Left hindlimb (tissue), 1 donor: ENCODE results near the gene TNRC6A.
"Not testable (repeated sequence)": the region's sequence is repeated elsewhere in the genome, so short reads cannot be mapped to it uniquely, and the experiment has no call there.

Experiments
- DNase-seq: peaks from one replicate; pipeline ENCODE4 v3.0.0-alpha.2; 2018

Gene TNRC6A

DNA sequence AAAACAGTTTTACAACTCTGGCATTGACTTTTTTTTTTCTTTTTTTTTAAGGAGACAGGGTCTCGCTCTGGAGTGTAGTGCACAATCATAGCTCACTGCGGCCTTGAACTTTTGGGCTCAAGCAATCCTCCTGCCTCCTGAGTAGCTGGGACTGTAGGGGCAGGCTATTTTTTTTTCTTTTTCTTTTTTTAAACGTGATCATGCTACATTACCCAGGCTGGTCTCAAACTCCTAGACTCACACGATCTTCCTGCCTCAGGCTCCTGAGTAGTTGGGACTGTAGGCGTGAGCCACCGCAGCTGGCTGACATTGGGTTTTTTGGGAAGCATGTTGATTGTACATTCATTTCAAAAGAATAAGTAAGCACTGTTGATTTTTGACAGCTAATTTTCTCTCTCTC lies 32.1 kb downstream of the TNRC6A start:
- DNase-seq: no peak

DNA sequence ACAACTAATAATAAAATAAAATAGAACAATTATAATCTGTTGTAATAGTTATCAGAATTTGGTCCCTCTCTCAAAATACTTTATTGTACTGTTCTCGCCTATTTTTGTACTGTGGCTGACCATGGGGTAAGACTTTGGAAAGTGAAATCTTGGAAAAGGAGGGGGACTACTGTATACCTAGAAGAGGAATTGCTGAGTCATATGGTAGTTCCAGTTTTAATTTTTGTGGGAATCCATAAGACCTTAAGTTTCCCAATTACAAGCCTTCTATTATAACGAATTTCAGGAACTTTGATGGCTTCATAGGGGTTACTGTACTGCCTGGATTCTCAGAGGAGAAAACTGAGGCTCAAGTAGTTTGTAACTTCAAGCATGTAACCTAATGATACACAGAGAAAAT lies 35.5 kb downstream of the TNRC6A start:
- DNase-seq: no peak

DNA sequence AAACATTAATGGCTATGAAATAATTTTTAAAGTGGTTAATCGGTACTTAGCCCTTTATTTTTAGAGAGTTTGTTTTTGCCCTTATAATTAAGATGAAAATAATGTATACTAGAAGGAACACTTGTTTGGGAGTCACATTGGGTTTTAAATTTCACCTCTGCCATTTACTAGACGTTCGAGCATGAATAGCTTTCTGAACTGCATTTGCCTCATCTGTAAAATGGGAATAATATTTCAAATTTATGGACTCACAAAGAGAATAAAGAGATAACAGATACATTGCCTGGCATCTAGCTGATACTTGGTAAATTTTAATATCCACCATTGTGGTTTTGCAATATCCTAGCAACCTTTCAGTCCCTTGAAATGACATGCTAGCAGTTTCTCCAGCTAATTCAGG lies 36.6 kb downstream of the TNRC6A start:
- no peak for DNase-seq

DNA sequence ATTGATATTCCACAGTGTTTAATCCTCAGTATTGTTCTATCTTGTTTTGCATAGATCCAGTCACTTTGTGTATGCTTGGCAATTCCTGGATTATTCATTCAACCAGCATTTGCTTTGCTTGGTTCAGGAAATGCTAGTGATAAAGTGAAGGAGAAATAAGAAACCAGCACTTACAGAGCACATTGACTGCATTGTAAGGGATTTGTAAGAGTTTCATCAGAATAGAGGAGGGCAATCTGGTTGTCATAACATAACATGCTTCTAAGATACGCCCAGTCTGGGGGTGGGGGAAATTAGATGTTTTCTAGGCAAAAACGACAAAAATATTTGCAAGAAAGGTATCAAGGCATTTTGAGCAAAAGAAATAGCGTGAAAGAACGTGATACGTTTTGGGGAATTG lies 40.4 kb downstream of the TNRC6A start:
- DNase-seq: no peak

DNA sequence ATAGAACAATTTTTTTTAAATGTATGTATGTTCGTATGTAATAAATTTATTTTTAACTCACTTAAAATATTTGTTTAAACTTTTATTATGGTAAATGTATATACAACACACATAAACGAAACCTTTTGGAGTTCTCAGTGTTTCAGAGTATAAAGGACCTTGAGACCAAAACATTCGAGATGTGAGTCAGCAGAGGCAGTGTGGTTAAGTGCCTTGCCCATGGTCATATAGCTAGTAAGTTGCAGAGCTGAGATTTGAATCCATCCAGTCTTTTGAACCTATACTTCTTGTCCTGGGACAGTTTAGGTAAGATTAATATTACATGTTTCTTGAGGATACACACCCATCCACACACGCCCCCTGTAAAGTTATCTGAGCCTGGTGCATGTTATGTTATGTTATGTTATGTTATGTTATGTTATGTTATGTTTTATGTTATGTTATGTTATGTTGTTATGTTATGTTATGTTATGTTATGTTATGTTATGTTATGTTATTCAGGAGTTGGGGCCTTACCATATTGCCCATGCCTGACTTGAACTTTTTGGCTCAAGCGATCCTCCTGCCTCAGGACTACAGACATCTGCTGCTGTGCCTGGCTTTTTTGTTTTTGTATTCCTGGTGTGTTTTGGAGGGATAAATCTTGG lies 41.8 kb downstream of the TNRC6A start:
- DNase-seq: no peak

DNA sequence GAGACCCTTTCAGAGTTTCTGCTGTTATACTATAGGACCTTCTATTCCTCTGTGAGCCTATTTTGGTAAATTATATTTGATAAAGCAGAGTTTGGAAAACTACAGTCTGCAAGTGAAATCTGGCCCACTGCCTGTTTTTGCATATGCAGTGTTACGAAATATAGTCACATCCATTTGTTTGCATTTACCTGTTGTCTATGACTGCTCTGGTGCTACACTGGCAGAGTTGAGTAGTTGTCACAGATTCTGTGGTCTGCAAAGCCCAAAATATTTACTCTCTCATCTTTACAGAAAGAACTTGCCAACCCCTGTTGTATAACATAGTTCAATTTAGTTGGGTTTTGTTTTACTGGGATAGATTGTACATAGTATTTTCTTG lies 42.3 kb downstream of the TNRC6A start:
- DNase-seq: no peak

DNA sequence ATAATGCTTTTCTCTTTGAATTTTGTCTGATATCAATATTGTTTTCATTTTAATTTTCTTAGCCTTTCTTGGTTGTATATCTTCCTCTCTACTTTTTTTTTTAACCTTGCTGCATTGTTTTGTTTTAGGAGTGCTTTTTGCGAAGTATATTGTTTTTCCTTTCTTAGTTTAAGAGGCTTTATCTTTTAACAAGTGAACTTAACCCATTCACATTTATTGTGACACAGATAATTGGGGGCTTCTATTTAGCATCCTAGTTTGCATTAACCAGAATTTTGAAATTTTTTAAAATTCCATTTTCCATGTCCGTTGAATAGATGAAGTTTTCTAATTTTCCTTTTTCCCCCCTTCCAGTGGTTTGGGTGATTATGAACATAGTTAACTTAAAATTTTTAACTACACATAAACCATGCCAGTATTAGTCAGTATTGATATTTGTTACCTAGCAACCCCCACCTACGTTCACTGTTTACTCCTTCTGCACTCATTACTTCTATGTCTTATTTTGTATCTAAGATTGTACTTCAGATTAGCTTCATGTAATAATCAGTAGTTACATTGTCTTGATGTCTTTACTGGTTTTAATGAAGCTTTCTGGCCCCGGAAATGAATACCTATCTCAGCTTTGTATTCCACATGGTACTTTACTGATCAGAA lies 44.4 kb downstream of the TNRC6A start:
- no peak for DNase-seq

DNA sequence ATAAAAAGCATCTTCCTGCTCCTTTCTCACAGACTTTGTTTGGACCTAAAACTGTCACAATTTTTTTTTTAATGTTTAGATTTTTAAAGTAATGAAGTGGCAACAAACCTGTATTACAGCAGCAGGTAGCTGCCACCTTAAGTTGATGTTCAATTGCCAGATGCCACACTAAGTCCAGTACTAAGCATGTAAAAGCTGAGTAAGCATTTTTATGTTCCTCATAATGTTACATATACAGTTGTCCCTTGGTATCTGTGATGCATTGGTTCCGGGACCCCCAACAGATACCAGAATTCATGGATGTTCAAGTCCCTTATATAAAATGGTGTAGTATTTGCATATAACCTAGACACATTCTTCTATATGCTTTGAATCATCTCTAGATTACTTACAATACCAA lies 45.1 kb downstream of the TNRC6A start:
- no peak for DNase-seq

DNA sequence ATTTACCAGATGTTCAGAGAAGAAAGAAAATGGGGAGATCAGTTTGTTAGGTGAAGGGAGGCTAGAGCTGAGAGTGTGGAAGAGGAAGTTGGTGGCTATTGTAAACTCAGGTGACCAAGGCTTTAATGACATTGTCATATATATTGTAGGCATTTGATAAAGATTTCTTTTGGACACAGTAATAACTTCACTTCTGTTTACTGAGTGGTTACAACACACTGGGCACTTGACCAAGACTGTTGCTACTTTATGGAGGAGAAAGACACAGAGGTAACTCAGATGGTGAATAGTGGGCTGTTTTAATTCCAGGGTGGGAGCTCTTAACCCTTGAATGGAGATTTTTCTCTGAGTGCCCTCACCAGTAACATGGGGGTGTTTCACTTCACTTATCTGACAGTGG lies 46.0 kb downstream of the TNRC6A start:
- DNase-seq: no peak

DNA sequence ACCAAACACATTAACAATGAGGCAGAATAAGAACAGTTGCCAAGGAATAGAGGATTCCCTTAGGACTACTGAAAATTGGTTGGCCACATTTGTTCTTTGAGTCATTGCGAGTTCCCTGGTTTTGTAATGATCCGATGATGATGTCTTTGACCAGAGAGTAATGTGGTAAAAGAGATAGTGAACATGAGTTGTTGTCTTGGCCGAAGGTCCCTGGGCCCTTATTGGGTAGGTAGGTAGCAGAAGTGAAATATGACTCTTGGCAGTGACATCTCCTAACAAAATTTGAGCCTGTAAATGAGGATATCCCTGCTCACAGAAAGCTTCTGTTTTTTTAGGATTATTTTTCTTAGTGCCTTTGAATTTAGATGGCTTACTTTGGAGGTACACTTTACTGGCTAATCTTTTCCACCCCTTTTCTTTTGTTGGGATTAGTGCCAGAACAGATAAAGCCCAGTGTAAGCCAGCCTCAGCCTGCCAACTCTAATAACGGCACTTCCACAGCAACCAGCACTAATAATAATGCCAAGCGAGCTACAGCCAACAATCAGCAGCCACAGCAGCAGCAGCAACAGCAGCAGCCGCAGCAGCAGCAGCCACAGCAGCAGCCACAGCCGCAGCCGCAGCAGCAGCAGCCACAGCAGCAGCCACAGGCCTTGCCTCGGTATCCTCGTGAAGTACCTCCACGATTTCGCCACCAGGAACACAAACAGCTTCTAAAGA lies 47.2 kb downstream of the TNRC6A start:
- no peak for DNase-seq

DNA sequence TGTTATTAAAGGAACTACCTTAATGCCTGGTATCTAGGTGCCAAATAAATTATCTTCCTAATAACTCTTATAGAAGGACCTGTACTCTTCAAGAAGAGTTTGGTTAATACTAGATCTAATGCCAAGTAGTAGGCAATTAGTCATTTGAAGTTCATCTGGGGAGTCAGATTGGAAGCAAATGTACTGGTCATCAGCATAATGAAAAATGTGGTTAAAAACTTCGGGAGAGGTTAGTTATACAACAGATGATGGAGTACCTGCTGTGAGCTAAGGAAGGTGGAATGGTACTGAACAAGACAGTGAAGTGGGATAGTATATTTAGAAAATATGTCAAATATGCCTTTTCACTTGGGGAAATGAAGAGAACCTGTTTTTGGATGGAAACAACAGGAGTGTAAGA lies 49.2 kb downstream of the TNRC6A start:
- no peak for DNase-seq

DNA sequence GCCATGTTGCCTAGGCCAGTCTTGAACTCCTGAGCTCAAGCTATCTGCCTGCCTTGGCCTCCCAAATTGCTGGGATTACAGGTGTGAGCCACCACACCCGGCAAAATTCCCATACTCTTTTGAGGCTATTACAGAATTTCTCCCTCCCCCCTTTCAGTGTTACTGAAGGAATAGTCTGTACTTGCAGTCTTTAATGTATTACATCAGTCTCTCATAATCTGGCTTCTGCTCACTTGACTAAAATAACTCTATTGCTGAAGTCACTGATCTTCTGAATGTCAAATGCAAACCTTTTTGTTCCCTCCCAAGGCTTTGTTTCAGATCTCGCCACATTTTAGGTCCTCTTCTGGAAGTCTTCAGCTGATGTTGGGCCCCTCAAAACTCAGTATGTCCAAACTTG lies 51.8 kb downstream of the TNRC6A start:
- no peak for DNase-seq

DNA sequence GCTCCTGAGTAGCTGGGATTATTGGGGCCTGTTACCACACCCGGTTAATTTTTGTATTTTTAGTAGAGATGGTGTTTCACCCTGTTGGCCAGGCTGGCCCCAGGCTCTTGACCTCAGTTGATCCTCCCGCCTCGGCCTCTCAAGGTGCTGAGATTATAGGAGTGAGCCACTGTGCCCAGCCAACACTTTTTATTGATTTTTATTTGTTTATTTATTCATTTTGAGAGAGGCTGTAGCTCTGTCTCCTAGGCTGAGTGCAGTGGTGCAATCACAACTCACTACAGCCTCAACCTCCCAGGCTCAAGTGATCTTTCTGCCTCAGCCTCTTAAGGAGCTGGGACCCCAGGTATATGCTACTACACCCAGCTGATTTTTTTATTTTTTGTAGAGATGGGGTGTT lies 54.7 kb downstream of the TNRC6A start:
- no peak for DNase-seq

DNA sequence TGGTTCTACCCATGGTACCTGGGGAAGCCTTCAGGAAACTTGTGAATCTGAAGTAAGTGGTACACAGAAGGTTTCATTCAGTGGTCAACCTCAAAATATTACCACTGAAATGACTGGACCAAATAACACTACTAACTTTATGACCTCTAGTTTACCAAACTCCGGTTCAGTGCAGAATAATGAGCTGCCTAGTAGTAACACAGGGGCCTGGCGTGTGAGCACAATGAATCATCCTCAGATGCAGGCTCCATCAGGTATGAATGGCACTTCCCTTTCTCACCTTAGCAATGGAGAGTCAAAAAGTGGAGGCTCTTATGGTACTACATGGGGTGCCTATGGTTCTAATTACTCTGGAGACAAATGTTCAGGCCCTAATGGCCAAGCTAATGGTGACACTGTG lies 60.4 kb downstream of the TNRC6A start:
- no peak for DNase-seq

DNA sequence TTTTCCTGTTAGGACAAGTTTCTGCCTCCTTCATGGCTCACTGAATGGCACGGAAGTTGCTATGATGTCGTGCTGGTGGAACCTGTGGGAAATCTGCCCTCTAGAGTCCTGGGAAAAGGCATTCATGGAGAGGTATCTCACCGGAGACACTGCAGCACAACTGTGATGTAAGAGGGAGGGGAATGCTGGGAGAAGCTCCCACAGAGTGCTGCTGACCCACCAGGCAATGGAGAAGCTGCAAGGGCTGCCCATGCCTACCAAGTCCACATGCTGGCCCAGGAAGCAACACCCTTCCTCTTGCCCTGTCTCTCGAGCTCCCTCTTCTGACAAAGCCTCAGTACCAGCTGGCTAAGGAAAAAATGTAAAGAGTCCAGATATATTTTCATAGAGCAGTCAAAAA lies 71.1 kb downstream of the TNRC6A start:
- no peak for DNase-seq

DNA sequence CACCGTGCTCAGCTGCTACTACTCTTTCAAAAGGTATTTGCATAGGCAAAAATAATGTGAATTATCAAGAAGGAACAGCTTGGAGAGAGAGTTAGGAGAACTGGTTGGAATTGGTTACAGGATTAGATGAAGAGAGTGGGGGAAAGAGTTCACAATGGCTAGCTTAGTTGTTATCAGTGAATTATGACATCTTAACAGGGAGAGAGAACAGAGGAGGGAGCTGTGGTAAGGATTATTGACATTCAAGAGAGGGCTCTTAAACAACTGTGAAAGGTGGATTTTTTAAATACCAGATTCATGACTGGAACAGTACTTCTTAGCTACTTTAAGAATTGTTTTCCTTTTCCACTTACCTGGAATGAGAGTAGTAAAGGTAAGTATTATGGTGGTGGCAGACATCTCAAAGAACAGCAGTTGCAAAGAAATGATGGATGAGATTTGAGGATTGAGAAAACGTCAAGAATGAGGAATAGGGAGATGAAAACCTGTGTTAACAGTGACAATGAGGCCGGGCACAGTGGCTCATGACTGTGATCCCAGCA lies 72.4 kb downstream of the TNRC6A start:
- no peak for DNase-seq

DNA sequence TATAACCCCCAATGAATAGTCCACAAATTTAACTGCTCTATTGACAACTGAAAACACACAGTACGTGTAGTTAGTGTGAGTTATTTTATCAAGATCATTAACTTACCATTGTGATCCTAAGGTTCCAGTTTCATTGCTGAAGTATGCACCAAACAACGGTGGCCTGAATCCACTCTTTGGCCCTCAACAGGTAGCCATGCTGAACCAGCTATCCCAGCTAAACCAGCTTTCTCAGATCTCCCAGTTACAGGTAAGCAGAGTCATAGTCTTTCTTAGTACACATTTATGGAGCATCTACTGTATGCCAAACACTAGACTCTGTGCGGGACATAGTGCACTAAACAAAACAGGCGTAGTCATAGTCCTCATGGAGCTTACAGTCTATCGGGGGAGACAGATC lies 76.0 kb downstream of the TNRC6A start:
- DNase-seq: no peak

DNA sequence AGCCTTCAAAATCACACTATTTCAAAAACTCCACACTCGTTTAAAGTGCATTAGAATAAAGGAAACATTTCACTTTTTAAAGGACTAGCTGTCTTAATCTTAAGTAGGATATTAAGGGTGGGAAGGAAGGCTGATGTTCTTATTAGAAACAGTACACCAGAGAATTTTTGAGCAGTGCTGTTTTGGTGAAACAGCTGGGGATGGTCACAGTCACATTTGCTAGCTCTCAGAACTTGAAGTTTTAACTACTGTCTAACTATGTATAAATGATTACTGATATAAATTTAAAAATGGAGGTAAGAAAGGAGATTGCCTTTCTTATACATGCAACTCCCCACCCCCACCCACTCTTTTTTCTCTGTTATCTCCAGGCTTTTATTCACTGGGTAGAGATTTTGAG lies 77.8 kb downstream of the TNRC6A start:
- no peak for DNase-seq

DNA sequence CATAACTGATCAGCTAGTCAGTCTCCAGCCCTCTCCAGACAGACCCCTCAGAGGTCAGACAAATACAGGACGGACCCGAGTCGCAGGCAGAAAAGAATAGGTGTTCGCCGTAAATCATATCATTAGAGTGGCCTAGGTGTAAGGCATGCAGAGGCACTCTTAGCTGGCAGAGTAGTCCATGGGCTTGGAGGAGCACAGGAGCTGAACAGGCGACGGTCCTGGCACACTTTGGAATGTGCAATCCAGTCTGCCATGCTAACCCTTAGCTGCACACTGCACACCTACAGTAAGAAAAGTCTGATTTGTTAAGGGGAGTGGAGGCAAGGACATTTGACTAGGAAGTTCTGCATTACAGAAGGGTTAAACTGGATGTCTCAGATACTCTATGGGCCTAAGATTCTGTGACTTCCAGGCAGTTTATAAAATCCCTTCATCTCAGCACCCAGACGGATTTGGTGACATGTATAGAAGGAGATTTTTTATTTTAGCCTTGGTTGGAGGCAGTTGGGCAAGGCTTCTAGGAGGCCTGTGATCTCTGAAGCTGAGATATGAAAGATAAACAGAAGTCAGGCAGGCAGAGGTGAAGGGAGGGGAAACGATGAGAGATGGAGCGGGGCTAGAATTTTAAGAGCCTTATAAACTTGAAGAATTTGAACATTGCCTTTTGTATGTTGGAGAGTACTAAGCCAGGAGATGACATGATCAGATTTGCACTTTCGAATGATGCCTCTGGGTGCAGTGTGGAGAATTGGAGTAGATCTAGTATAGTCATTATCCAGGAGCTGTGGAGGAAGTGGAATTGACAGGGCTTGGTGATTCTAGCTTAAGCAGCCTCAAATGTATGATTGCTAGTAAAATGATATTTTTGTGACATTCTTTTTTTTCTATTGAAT lies 81.7 kb downstream of the TNRC6A start:
- DNase-seq: no peak

DNA sequence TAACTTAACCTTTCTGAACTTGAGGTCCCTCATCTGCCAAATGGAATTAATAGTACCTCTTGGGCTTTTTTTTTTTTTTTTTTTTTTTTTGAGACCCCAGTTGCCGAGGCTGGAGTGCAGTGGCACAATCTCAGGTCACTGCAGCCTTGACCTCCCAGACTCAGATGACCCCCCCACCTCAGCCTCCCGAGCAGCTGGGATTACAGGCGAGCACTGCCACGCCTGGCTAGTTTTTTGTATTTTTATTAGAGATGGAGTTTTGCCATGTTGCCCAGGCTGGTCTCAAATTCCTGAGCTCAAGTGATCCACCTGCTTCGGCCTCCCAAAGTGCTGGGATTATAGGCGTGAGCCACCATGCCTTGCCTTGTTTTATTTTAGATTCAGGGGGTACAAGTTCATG lies 83.4 kb downstream of the TNRC6A start:
- not testable (repeated sequence) for DNase-seq

DNA sequence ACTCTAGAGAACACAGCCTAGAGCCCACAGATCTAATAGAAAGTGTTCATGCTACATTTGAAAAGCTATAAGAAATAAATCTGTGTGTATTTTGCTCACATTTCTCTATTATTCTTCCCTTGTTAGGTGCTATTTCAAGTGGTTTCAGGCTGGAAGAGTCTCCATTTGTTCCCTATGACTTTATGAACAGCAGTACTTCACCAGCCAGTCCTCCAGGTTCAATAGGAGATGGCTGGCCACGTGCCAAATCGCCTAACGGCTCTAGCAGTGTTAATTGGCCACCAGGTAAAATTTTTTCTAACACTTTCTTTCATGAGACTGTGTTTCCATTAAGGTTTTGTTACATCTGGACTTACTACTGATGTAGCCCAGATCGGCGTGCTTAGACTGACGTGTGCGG lies 85.6 kb downstream of the TNRC6A start:
- DNase-seq: no peak

DNA sequence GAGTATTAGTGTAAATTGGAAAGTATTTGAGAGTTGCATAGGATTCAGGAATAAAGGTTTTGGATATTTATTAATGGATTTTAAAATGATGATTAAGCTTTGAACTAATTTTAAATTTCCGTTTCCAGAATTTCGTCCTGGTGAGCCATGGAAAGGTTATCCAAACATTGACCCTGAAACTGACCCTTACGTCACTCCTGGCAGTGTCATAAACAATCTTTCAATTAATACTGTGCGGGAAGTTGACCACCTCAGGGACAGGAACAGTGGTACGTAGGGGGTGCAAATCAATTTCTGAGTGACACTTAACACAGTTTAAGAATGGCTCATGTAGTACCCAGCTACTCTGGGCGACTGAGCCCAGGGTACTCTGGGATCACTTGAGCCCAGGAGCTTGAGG lies 87.2 kb downstream of the TNRC6A start:
- DNase-seq: no peak

DNA sequence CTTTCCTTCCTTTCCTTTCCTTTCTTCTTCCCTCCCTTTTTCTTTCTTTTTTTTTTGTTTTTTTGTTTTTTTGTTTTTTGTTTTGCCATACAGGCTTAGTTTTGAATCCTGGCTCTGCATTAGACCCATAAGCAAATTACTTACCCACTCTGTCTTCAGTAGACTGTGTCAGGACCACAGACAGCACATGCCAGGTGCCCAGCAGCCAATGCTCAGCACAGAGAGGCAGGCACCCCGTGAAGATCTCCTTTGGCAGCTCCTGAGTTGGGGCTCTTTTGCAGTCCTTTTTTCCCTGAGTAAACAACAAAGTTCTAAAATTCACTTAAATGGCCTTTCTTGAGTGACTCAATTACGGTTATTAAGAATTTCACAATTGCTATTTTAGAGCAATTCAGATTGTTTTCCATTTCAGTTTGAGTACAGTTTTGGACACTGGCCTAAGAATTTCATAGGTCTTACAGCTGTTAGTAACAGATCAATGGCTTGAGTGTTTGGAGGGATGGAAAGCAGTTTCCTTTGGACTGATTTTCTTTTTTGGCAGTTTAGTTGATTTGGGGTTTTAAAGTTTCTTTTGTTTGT lies 90.1 kb downstream of the TNRC6A start:
- no peak for DNase-seq
